ENCODE data around the gene TMOD1.

Gene TMOD1

GRCh38 chr9:97529363-97530076, 28.1 kb downstream of the TMOD1 start:
- intact Hi-C loops (cut with DNase I): no loop called here
- DNase-seq: peak in 18 of 42 donors; percentile 19 to 67 (median 45)

DNA sequence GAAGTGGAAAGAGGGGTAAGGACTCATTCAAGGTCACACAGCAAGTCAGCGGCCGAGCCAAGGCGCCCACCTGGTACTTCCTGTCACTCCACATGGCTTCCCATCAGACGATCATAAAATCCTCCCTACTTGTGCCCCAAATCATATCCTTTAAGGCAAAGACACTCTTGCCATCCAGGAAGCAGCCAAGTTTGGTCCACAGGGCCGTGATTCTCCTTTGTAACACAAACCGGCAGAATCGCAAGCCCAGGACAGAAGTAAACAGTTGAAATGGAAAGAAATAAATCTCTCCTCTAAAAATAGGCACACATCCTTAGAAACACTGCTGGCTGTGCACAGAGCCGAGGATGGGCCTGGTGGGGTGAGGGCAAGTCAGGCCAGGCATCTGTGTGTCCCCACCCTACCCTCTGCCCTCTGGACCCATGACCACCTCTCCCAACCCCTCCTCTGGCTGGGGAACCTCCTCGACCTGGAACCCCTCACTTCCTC, 30.5 kb downstream of the TMOD1 start:
- peak in 1 of 42 donors; percentile 20 for DNase-seq
- intact Hi-C loops (cut with DNase I): no loop called here

GRCh38 chr9:97534185-97534584, 32.7 kb downstream of the TMOD1 start:
- intact Hi-C loops (cut with DNase I): no loop called here

GRCh38 chr9:97534961-97535594, 33.6 kb downstream of the TMOD1 start:
- intact Hi-C loops (cut with DNase I): no loop called here
- DNase-seq: peak in 2 of 42 donors; percentile 11 to 19

More at GRCh38 chr9:97534185-97534584, 32.7 kb downstream of the TMOD1 start:
- DNase-seq: peak in 1 of 42 donors; percentile 1

DNA sequence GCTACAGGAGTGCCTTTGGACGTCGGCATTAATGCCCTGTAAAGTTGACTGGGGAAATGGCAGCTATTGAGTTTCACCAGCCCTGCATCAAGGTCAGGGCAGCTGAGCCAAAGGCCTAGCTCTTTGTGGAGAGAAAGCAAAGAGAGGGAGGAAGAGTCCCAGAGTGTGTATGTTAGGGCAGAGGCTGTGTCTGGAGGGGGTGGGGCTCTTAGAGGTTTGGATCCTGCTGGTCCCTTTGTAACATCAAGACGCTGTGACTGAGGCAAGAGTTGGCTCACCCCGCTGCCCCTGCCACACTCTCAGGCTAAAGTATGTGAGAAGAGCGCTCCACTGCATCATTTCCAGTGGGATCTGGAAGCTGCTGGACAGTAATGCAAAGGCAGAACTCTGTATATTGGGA, 34.3 kb downstream of the TMOD1 start:
- DNase-seq: peak in 1 of 42 donors; percentile 11
- intact Hi-C loops (cut with DNase I): no loop called here

DNA sequence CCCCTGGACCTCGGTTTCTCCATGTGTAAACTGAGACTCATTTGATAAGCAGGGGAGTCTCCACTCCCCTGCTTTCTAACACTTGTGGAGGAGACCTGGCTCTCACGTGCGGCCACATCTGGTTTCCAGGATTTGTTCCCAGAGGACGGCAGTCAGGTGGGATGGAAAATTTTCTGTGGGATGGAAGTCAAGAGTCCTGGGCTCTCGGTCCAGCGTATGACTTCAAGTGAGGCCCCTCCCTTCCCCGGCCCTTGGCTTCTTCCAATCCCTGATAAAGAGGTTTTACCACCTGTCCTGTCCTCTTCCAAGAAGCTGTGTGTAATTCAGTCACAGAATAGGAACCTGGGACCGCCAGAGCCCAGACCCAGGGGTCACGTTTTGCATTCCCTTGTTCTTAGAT, 35.0 kb downstream of the TMOD1 start:
- intact Hi-C loops (cut with DNase I): no loop called here
- DNase-seq: peak in 1 of 42 donors; percentile 17

- intact Hi-C loops (cut with DNase I): no loop called here
- no peak for DNase-seq
These were observed 42.1 kb downstream of the TMOD1 start for GRCh38 chr9:97543561-97543960.

DNA sequence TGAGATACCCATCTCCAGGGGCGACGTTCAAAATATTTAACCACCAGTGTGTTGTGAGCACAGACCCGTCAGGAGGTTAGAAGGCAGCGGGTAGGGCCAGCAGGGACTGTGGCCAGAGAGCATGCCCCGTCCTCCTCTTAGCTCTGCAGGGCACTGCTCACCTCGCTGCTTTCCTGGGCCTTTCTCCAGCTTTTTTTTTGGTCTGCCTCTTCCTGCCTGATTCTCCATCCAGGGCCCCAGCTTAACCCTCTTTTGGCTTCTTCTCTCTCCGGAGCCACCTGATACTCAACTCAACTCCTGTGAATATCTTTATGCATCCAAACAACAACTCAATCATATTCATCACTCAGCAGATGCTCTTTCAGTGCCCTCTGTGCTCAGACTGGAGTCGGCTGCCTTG, 44.0 kb downstream of the TMOD1 start:
- intact Hi-C loops (cut with DNase I): no loop called here
- DNase-seq: peak in 1 of 42 donors; percentile 16

- DNase-seq: no peak
- intact Hi-C loops (cut with DNase I): no loop called here
These were observed 45.8 kb downstream of the TMOD1 start for GRCh38 chr9:97547098-97547829.

GRCh38 chr9:97548379-97548778, 46.9 kb downstream of the TMOD1 start:
- no peak for DNase-seq
- intact Hi-C loops (cut with DNase I): no loop called here

DNA sequence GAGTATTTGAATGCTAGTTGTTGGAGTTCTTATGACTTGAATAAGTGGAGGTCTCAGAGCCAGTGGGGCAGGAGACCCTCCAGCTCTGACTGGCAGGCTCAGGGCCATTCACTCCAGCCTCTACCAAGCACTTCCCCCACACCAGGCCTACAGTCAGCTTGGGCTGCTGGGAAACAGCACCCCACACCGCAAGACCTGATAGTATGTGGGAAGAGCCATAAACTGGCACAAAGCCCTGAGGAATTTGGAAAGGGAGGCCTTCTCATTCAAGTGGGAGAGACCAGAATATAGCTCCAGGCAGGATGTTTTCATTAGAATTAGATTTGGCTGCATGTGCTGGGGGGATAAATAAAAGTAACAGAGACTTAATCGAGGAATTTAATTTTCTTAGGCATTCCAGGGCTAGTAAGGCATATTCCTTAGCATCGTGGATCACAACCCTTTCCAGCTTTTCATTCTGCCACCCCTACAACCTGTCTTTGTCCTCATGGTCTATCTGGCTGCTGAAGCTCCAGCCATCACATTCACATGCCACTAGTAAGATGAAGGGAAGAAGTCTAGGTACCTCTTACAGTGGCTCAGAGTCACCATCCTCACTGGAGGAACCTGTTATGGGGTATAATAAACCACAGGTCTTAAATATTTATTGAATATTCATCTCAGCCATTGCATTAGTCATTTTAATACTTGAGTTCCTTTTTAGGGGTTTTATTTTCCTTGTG, 47.5 kb downstream of the TMOD1 start:
- intact Hi-C loops (cut with DNase I): no loop called here
- peak in 1 of 42 donors; percentile 11 for DNase-seq

DNA sequence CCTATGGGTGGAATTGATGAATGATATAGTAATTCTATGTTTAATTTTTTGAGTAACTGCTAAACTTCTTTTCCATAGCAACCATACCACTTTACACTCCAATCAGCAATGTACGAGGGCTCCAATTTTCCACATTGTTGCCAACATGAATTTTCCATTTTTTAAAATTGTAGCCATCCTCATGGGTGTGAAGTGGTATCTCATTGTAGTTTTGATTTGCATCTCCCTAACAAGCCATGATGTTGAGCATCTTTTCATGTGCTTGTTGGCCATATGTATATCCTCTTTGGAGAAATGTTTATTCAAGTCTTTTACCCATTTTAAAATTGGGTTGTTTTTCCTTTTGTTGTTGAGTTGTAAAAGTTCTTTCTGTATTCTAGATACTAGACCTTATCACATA, 48.9 kb downstream of the TMOD1 start:
- no peak for DNase-seq
- intact Hi-C loops (cut with DNase I): no loop called here

DNA sequence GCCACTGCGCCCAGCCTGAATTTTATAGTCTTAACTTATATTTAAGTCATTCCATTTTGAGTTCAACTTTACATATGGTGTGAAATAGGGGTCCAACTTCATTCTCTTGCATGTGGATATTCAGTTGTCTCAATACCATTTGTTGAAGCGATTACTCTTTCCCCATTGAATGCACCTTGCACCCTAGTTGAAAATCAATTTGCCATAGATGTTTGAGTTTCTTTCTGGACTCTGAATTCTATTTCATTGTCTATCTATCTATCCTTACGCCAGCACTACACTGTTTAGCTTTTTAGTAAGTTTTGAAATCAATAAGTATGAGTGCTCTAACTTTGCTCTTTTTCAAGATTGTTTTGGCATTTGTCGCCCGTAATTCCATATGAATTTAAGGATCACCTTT, 49.8 kb downstream of the TMOD1 start:
- intact Hi-C loops (cut with DNase I): no loop called here
- DNase-seq: no peak

GRCh38 chr9:97553141-97553540, 51.7 kb downstream of the TMOD1 start:
- intact Hi-C loops (cut with DNase I): no loop called here

DNA sequence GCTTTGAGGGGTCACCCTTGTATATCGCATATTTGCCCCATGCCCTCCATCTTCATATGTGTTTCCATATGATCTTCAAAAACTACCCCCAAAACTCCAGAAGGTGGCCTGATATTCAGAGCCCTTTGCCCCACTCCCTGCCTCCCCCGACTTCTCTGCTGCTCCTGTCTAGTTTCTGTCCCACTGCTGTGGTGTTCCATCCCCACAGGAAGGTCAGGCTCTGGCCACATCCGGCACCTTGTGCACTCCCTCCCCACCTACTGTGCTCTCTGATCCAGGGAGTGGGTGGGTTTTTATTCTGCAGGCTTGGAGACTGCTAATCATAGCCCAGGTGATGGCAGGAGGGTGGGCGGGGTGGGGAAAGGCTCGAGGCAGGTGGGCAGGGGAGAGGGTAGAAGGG, 52.4 kb downstream of the TMOD1 start:
- intact Hi-C loops (cut with DNase I): no loop called here
- peak in 6 of 42 donors; percentile 17 to 51 (median 34) for DNase-seq

More at GRCh38 chr9:97553141-97553540, 51.7 kb downstream of the TMOD1 start:
- peak in 25 of 42 donors; percentile 21 to 84 (median 59) for DNase-seq

DNA sequence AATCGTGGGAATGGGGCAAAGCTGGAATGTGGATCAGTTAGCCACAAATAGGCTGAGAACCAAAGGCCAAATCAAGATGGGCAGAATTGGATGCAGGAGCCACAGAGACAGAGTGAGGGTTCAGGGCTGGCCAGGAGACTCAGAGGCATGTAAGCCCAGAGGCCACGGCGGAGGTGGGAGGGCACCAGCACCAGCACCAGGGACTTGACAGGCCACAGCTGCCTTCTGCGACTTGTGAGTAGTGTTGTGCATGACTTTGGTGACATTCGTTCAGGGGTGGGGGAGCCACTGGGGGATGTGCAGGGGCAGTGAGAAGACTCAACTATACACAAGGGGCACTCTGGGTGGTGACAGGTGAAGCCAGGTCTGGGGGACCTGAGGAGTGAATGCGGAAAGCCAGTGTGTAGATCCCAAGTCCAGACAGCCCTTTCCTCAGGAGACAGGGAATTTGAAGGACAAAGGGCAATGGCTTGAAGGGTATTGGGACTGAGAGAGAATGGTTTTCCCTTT, 53.2 kb downstream of the TMOD1 start:
- intact Hi-C loops (cut with DNase I): no loop called here
- DNase-seq: peak in 2 of 42 donors; percentile 11 to 22

GRCh38 chr9:97555164-97555563, 53.7 kb downstream of the TMOD1 start:
- peak in 9 of 42 donors; percentile 18 to 62 (median 36) for DNase-seq
- intact Hi-C loops (cut with DNase I): no loop called here

DNA sequence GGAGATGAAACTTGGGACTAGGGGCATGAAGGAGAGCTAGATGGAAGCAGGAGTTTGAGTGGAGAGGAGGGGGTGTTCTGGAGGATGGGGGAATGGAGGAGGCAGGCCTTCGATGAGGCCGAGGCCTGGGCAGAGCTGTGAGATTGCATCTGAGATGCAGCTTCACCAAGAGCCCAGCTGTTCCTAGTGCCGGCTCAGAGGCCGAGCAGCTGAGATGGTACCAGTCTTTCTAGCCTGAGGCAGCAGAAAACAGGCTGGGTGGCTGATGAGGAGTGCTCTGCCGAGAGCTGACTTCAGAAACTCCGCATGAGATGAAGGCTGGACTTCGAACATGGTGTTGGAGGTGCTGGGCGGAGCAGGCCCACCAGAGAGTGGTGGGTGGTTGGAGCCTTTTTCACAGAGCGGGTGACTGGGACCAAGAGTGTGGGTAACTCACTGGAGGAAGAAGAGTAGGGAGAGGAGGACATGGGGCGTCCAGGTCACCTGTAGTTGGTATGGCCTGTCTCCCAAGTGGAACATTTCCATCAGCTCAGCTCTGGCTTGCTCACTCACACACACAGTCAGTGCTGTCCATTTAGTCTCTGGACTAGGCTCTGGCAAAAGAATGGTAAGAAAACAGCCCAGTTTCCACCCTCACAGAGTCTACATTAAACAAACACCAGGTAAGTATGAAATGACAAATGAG, 54.7 kb downstream of the TMOD1 start:
- peak in 1 of 42 donors; percentile 25 for DNase-seq
- intact Hi-C loops (cut with DNase I): no loop called here

Measured in head of caudate nucleus (tissue), 42 donors.